ENCODE data around the gene FMN1. TPM values are rescaled to one million over a fixed set of nuclear protein-coding genes. Genes with fewer than 3 reads are reported as not detected.

FMN1 gene
- total and polyA plus RNA-seq, 2 of the 8 experiments (the other 6 are each of a cell fraction or from before 2014, with no cell fraction given), result 0.27 to 3.7 TPM

DNA sequence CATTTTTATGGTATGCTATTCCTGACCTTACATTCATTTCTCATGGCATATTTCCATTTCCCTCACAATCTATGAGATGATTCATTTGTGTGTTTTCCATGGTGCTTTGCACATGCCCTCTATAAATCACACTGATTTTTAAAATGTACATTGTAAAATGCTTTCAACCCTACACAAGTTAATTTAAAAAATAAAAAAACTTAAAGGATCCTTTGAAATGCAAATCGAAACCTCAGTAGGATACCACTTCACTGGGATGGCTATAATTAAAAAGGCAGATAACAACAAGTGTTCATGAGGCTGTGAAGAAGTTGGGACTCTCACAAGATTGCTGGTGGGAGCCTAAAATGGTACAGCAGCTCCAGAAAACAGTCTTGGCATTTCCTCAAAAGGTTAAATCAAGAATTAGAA is 83.5 kb downstream of the FMN1 start (continued):
- no peak for TF ChIP-seq BCL11A (IDR thresholded peaks at IDR 0.05; ENCODE audit: low read depth in 2 of 2, low read length in 2 of 2)
- TF ChIP-seq TEAD4 (IDR thresholded peaks at IDR 0.05; ENCODE audit: low read depth, low read length), result no peak
- TF ChIP-seq, protein P1, sequence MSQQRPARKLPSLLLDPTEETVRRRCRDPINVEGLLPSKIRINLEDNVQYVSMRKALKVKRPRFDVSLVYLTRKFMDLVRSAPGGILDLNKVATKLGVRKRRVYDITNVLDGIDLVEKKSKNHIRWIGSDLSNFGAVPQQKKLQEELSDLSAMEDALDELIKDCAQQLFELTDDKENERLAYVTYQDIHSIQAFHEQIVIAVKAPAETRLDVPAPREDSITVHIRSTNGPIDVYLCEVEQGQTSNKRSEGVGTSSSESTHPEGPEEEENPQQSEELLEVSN (IDR thresholded peaks at IDR 0.05), result no peak
- no peak for TF ChIP-seq JUND (IDR thresholded peaks at IDR 0.05; ENCODE audit: low read length)
